Ishikawa (cell line): ENCODE measurements around the gene NOS3.

Source experiments
- CEBPB ChIP-seq: IDR thresholded peaks from 2 replicates; pipeline ENCODE4 v1.6.1; 2012
- CREB1 ChIP-seq: IDR thresholded peaks from 2 replicates; pipeline ENCODE4 v1.6.1; 2012; ENCODE audit warnings: low read depth
- EGR1 ChIP-seq: IDR thresholded peaks from 2 replicates; pipeline ENCODE4 v1.6.1; 2012
- EP300 ChIP-seq: IDR thresholded peaks from 2 replicates; pipeline ENCODE4 v1.6.1; 2012; ENCODE audit warnings: borderline replicate concordance
- FOXM1 ChIP-seq: IDR thresholded peaks from 2 replicates; pipeline ENCODE4 v1.6.1; 2012; ENCODE audit warnings: low read depth, borderline replicate concordance
- NFIC ChIP-seq: IDR thresholded peaks from 2 replicates; pipeline ENCODE4 v1.6.1; 2012
- RAD21 ChIP-seq: IDR thresholded peaks from 2 replicates; pipeline ENCODE4 v1.6.1; 2012; ENCODE audit warnings: low read depth
- TAF1 ChIP-seq: IDR thresholded peaks from 2 replicates; pipeline ENCODE4 v1.6.1; 2012; ENCODE audit warnings: low read depth, mild to moderate bottlenecking
- TCF12 ChIP-seq: IDR thresholded peaks from 2 replicates; pipeline ENCODE4 v1.6.1; 2012; ENCODE audit warnings: low read depth
- TEAD4 ChIP-seq: IDR thresholded peaks from 2 replicates; pipeline ENCODE4 v1.6.1; 2012
- YY1 ChIP-seq: IDR thresholded peaks from 2 replicates; pipeline ENCODE4 v1.6.1; 2012; ENCODE audit warnings: low read depth
- ZBTB7A ChIP-seq: IDR thresholded peaks from 2 replicates; pipeline ENCODE4 v1.6.1; 2012; ENCODE audit warnings: low read depth
- TF ChIP-seq, protein P1 (sequence below): IDR thresholded peaks from 2 replicates; pipeline ENCODE4 v1.6.1; 2012; ENCODE audit warnings: low read depth, mild to moderate bottlenecking
- TF ChIP-seq, protein P2 (sequence below): IDR thresholded peaks from 2 replicates; pipeline ENCODE4 v1.6.1; 2012
- TF ChIP-seq, protein P3 (sequence below): IDR thresholded peaks from 2 replicates; pipeline ENCODE4 v1.6.1; 2012

Gene NOS3

DNA sequence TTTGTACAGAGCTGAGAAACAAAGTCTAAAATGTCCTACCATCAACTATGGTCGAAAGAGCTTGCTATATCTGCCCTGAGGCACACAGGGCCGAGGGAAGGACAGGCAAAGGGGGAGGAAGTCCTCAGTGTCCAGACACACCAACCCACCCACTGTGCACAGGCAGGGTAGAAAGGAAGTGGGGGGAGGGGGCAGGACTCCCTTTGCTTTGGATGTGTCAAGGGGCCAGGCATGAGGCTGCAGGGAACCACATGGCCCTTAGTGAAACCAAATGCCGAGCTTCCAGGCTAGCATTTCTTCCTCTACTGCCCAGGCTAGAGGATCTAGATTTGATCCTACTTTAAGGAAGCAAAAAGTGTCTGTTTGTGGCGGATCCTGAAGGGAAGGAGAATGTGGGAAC is 41.3 kb upstream of the NOS3 start:
- no peak for TF ChIP-seq NFIC
- TF ChIP-seq, protein P1, sequence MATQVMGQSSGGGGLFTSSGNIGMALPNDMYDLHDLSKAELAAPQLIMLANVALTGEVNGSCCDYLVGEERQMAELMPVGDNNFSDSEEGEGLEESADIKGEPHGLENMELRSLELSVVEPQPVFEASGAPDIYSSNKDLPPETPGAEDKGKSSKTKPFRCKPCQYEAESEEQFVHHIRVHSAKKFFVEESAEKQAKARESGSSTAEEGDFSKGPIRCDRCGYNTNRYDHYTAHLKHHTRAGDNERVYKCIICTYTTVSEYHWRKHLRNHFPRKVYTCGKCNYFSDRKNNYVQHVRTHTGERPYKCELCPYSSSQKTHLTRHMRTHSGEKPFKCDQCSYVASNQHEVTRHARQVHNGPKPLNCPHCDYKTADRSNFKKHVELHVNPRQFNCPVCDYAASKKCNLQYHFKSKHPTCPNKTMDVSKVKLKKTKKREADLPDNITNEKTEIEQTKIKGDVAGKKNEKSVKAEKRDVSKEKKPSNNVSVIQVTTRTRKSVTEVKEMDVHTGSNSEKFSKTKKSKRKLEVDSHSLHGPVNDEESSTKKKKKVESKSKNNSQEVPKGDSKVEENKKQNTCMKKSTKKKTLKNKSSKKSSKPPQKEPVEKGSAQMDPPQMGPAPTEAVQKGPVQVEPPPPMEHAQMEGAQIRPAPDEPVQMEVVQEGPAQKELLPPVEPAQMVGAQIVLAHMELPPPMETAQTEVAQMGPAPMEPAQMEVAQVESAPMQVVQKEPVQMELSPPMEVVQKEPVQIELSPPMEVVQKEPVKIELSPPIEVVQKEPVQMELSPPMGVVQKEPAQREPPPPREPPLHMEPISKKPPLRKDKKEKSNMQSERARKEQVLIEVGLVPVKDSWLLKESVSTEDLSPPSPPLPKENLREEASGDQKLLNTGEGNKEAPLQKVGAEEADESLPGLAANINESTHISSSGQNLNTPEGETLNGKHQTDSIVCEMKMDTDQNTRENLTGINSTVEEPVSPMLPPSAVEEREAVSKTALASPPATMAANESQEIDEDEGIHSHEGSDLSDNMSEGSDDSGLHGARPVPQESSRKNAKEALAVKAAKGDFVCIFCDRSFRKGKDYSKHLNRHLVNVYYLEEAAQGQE, result no peak
- no peak for TF ChIP-seq YY1
- TF ChIP-seq EP300, result no peak
- TF ChIP-seq RAD21, result no peak
- TF ChIP-seq CEBPB, result no peak
- TF ChIP-seq, protein P2, sequence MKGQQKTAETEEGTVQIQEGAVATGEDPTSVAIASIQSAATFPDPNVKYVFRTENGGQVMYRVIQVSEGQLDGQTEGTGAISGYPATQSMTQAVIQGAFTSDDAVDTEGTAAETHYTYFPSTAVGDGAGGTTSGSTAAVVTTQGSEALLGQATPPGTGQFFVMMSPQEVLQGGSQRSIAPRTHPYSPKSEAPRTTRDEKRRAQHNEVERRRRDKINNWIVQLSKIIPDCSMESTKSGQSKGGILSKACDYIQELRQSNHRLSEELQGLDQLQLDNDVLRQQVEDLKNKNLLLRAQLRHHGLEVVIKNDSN, result no peak
- TF ChIP-seq FOXM1, result no peak

DNA sequence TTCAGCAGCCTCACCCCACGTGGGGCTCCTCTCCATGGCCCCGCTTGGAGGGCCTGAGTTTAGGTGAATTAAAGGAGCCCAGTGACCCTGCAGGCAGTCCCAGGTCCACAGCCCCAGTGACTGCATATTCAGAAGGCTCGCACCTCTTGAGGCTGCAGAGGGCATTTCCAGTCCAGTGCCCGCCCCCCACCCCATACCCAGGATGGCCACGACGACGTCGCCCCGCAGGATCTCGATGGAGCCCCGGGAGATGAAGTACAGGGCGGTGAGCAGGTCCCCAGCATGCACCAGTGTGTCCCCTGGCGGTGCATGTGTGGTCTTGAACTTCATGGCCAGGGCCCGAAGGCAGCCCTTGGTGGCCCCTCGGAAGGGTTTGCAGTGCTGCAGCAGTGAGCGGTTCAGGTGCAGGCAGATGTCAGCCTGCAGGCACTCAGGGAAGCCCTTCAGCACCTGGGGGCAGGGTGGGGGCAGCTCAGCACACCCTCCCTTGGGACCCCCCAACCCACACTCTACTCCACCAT is 40.8 kb upstream of the NOS3 start:
- no peak for TF ChIP-seq TEAD4
- TF ChIP-seq RAD21, result no peak

DNA sequence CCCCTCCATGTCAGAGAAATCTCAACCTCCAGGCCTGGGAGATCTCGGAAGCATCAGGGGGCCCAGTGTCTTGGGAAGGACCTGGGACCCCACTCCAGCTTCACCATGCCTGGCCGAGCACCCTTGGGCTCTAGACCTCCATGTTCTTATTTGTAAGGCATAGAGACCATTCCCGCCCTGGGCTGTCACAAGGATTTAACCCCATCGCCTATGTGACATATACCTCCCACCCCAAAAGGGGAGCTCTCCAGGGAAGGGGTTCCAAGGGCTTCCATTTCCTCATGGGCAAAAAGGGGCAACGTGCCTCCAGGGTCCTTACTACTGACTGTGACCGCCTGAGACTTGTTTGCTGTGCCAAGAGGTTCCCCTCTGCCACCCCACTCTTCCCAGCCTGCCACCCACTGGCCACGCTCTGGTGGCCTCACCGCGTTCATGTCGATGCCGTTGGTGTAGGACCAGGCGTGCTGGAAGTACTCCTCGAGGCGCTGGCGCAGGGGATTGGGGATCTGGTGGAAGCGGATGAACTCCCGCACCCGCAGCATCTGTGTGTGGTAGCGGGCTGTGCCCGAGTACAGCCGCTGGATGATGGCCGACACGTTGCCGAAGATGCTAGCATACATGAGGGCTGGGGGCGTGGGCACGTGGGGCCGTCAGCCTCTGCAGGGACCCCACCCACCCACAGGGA is 40.2 kb upstream of the NOS3 start:
- TF ChIP-seq EGR1 (no peak), YY1 (no peak), NFIC (no peak), ZBTB7A (no peak), CREB1 (no peak), FOXM1 (no peak), TCF12 (no peak), TAF1 (no peak)
- TF ChIP-seq, protein P3, sequence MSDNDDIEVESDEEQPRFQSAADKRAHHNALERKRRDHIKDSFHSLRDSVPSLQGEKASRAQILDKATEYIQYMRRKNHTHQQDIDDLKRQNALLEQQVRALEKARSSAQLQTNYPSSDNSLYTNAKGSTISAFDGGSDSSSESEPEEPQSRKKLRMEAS, result no peak
- TF ChIP-seq, protein P2, result no peak

DNA sequence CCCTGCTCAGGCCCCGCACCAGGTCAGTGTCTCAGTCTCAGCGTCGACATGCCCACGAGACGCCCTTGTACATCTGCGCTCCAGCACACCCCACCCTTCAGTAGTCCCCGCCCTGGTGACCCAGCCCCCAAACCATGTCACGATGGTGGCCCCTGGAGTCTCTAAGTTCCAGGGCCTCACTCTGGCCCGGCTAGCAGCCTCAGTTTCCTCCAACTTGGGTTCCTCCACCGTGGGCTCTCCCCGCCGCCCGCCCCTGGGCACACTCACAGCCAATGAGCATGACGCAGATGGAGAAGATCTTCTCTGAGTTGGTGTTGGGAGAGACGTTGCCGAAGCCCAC is 39.7 kb upstream of the NOS3 start:
- TF ChIP-seq CREB1 (no peak), RAD21 (no peak), TCF12 (no peak), YY1 (no peak), NFIC (no peak), CEBPB (no peak), ZBTB7A (no peak), TAF1 (no peak), FOXM1 (no peak), EP300 (no peak)
- TF ChIP-seq, protein P2, result no peak
- TF ChIP-seq, protein P1, result no peak
- TF ChIP-seq, protein P3, result no peak

DNA sequence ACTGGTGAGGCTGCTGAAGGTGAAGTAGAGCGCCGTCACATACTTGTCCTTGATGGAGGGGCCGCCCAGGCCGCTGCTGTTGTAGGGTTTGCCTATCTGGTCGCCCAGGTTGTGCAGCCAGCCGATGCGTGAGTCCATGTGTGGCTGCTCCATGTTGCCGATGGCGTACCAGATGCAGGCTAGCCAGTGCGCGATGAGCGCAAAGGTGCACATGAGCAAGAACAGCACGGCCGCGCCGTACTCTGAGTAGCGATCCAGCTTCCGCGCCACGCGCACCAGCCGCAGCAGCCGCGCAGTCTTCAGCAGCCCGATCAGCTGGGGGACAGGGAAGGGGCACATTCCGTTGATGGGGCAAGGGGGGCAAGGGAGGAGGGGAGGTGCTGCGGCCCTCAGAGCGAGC is 39.3 kb upstream of the NOS3 start:
- TF ChIP-seq CEBPB (no peak), RAD21 (no peak), ZBTB7A (no peak), YY1 (no peak), FOXM1 (no peak), NFIC (no peak), TCF12 (no peak), CREB1 (no peak), EP300 (no peak), EGR1 (no peak), TEAD4 (no peak), TAF1 (no peak)
- TF ChIP-seq, protein P1, result no peak
- TF ChIP-seq, protein P3, result no peak
- TF ChIP-seq, protein P2, result no peak
